B cell (primary cell): ENCODE data around the gene SPPL2B. TPM values are rescaled to one million over a fixed set of nuclear protein-coding genes. Genes with fewer than 3 reads are reported as not detected.

Source experiments
- ATAC-seq: fragments of 200-7000 bp; cut with Tn5 transposase; one replicate; pipeline ENCODE4 v1.10.0; 2021; ENCODE audit warnings: low read depth, mild to moderate bottlenecking, moderate number of reproducible peaks, moderate library complexity
- CTCF ChIA-PET: fragments of 350-600 bp; sonication (Branson Sonifier 250); formaldehyde crosslinking; loops from one replicate; lab custom pipeline; 2021; ENCODE audit warnings: antibody characterized with exemption, inconsistent platforms; lab: Charles Lee
- POLR2A ChIA-PET: fragments of 350-600 bp; sonication (Branson Sonifier 250); formaldehyde crosslinking; loops from one replicate; lab custom pipeline; 2021; ENCODE audit warnings: antibody characterized with exemption; lab: Charles Lee
- DNase-seq: peaks from one replicate; pipeline ENCODE4 v3.0.0; 2013
- H2AFZ ChIP-seq: 2 replicates; pipeline ENCODE4 v1.6.1; 2012; ENCODE audit warnings: mild to moderate bottlenecking, low read depth, low read length; ENCODE audit not compliant: insufficient read depth, poor library complexity, severe bottlenecking
- H3K27ac ChIP-seq, 2 donors: 1 replicate in 1 of 2; 2 replicates in 1 of 2; pipeline ENCODE4 v1.5.1; 2012 to 2013; ENCODE audit warnings: low read length in 2 of 2, mild to moderate bottlenecking in 2 of 2, moderate library complexity in 1 of 2
- H3K27me3 ChIP-seq, 4 experiments: fragments of 200-600 bp in 1 of 4; sonication (generic) in 1 of 4; replicated peaks in 1 of 4; 1 replicate in 2 of 4; 2 replicates in 2 of 4; pipeline versions ENCODE4 v1.6.1 to v1.7.0; 2013 to 2016; ENCODE audit warnings: low read length in 3 of 4, mild to moderate bottlenecking in 2 of 4, mixed read lengths in 1 of 4, moderate library complexity in 1 of 4; ENCODE audit not compliant: insufficient read depth in 4 of 4, control insufficient read depth in 3 of 4; ENCODE audit errors: control extremely low read depth in 1 of 4
- H3K36me3 ChIP-seq, 2 experiments: replicated peaks in 1 of 2; 1 replicate in 1 of 2; 2 replicates in 1 of 2; pipeline versions ENCODE4 v1.6.1 to v1.7.1; 2013; ENCODE audit warnings: low read length in 1 of 2; ENCODE audit not compliant: insufficient read depth in 2 of 2, control insufficient read depth in 1 of 2; ENCODE audit errors: control extremely low read depth in 1 of 2, extremely low read depth in 1 of 2
- H3K4me1 ChIP-seq, 2 donors: fragments of 200-600 bp in 1 of 2; sonication (generic) in 1 of 2; 1 replicate in 1 of 2; 2 replicates in 1 of 2; pipeline versions ENCODE4 v1.5.1 to v1.6.1; 2013 to 2017; ENCODE audit warnings: low read length in 2 of 2; ENCODE audit not compliant: control insufficient read depth in 2 of 2, insufficient read depth in 2 of 2
- H3K4me2 ChIP-seq: replicated peaks from 2 replicates; pipeline ENCODE3; 2012; ENCODE audit warnings: mild to moderate bottlenecking, low read depth, low read length; ENCODE audit not compliant: poor library complexity, severe bottlenecking
- H3K4me3 ChIP-seq, 5 experiments: fragments of 200-600 bp in 1 of 5; sonication (generic) in 1 of 5; 1 replicate in 3 of 5; 2 replicates in 2 of 5; pipeline versions ENCODE4 v1.5.1 to v1.7.0; 2011 to 2016; ENCODE audit warnings: low read length in 4 of 5, mild to moderate bottlenecking in 4 of 5, low read depth in 2 of 5, control low read depth in 1 of 5, moderate library complexity in 1 of 5; ENCODE audit not compliant: insufficient read depth in 1 of 5; ENCODE audit errors: control extremely low read depth in 1 of 5, extremely low read depth in 1 of 5
- H3K79me2 ChIP-seq: fragments of 200-600 bp; sonication (generic); one replicate; pipeline ENCODE4 v1.6.0; 2016; ENCODE audit warnings: low read length; ENCODE audit not compliant: control insufficient read depth, insufficient read depth
- H3K9ac ChIP-seq: fragments of 200-600 bp; sonication (generic); 2 replicates; pipeline ENCODE4 v1.6.1; 2017; ENCODE audit warnings: mild to moderate bottlenecking, low read length, moderate library complexity
- H3K9me3 ChIP-seq, 3 donors: one replicate each; pipeline versions ENCODE4 v1.6.1 to v1.7.1; 2013; ENCODE audit warnings: low read length in 2 of 3; ENCODE audit not compliant: control insufficient read depth in 2 of 3, insufficient read depth in 1 of 3; ENCODE audit errors: control extremely low read depth in 1 of 3
- H4K20me1 ChIP-seq: 2 replicates; pipeline ENCODE4 v1.6.0; 2012; ENCODE audit warnings: mild to moderate bottlenecking, low read length; ENCODE audit not compliant: insufficient read depth, control insufficient read depth, poor library complexity, severe bottlenecking
- H3K27ac Mint-ChIP-seq: one replicate; pipeline ENCODE4 v1.8.0; 2021; ENCODE audit warnings: mixed read lengths
- H3K27me3 Mint-ChIP-seq: one replicate; pipeline ENCODE4 v1.8.0; 2021; ENCODE audit warnings: mixed read lengths
- H3K4me1 Mint-ChIP-seq: one replicate; pipeline ENCODE4 v1.8.0; 2021; ENCODE audit warnings: mixed read lengths
- H3K4me3 Mint-ChIP-seq: one replicate; pipeline ENCODE4 v1.8.0; 2021; ENCODE audit warnings: mixed read lengths
- H3K9me3 Mint-ChIP-seq: one replicate; pipeline ENCODE4 v1.8.0; 2022; ENCODE audit warnings: mixed read lengths; ENCODE audit not compliant: insufficient read depth
- EZH2 ChIP-seq: IDR thresholded peaks from 2 replicates; pipeline ENCODE4 v1.6.1; 2012; ENCODE audit warnings: borderline replicate concordance, low read depth, mild to moderate bottlenecking, moderate library complexity, low read length; ENCODE audit not compliant: insufficient read depth, poor library complexity, severe bottlenecking
- WGBS: methylation state at CpG from one replicate; pipeline ENCODE4 v1.1.5; 2013; ENCODE audit warnings: missing lambda C conversion rate; ENCODE audit not compliant: insufficient coverage; 5-methylcytosine and 5-hydroxymethylcytosine counted together
- intact Hi-C: fragments of 100-400 bp; cut with micrococcal nuclease; formaldehyde crosslinking; loops from one replicate; pipeline ENCODE4 v1.10.0; 2022
- polyA plus RNA-seq: library from polyadenylated mRNA; depleted of rRNA; stranded (reverse); fragments of >200 nt; gene quantifications from 2 replicates; pipeline ENCODE4 v1.2.3, GENCODE V29; 2012
- total RNA-seq, 2 donors: library from RNA; stranded (reverse); fragments of 120-200 nt in 1 of 2; gene quantifications; 1 replicate in 1 of 2; 2 replicates in 1 of 2; pipeline versions ENCODE4 v1.2.3 to v1.2.4, GENCODE V29; 2013 to 2022
- TF ChIP-seq, protein P1 (sequence below): fragments of 200-600 bp; IDR thresholded peaks from one replicate; pipeline ENCODE4 v1.8.0; 2022; ENCODE audit warnings: antibody characterized with exemption, mild to moderate bottlenecking

SPPL2B gene
- total and polyA plus RNA-seq, 2 donors (not counting 1 experiment from before 2014, with no cell fraction given): 415 to 479 TPM

DNA sequence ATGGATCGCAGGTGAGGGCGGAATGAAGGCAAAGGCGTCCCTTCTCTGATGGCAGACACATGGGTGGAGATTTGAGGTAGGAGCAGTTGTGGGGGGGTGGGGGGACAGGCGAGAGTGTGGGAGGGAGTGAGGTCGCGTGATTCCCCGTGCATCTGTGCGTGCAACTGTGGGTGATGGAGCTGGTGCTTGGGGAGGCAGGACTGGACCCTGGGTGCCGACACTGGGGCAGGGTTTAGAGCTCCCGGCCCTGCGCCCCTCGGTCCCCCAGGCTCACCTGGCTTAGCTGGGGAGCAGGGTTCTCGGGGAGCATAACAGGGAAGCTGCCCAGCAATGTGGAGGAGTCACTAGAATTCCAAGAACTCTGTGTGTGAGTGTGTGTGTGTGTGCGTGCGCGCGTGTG is 34.9 kb downstream of the SPPL2B start:
- ATAC-seq (no peak), DNase-seq (no peak)
- Histone ChIP-seq H4K20me1 (no peaks in the 10 kb centered on the region), H3K36me3 (no peaks in the 10 kb centered on the region), H3K9ac (no peak overlapping the region), H3K4me3 (no peak overlapping the region), H2AFZ (no peak overlapping the region), H3K27me3 (peaks cover 0 to 39% (median 15%) of the 10 kb centered on the region in 4 experiments), H3K27ac (no peak overlapping the region), H3K79me2 (no peaks in the 10 kb centered on the region), H3K4me1 (peaks cover 6 to 17% of the 10 kb centered on the region in 2 donors), H3K4me2 (no peak overlapping the region), H3K9me3 (peaks cover 0 to 3% (median 0%) of the 10 kb centered on the region in 3 donors)
- Mint-ChIP-seq H3K9me3 (no peaks in the 10 kb centered on the region), H3K4me3 (no peak overlapping the region), H3K27ac (no peak overlapping the region), H3K4me1 (peaks cover 5% of the 10 kb centered on the region), H3K27me3 (peaks cover 22% of the 10 kb centered on the region)
- intact Hi-C loops: no loop called here
- ChIA-PET POLR2A (interaction anchor here (0.6 to 0.7 kb wide), 4 partner anchors 16 to 834 kb away, joined by 3 to 6 read pairs (median 4); no protein-coding TSS in a partner anchor), CTCF (interaction anchor here (0.6 kb wide), 1 partner anchor 16 kb away, joined by 5 read pairs; no protein-coding TSS in a partner anchor)
- TF ChIP-seq EZH2: no peak
- TF ChIP-seq, protein P1, sequence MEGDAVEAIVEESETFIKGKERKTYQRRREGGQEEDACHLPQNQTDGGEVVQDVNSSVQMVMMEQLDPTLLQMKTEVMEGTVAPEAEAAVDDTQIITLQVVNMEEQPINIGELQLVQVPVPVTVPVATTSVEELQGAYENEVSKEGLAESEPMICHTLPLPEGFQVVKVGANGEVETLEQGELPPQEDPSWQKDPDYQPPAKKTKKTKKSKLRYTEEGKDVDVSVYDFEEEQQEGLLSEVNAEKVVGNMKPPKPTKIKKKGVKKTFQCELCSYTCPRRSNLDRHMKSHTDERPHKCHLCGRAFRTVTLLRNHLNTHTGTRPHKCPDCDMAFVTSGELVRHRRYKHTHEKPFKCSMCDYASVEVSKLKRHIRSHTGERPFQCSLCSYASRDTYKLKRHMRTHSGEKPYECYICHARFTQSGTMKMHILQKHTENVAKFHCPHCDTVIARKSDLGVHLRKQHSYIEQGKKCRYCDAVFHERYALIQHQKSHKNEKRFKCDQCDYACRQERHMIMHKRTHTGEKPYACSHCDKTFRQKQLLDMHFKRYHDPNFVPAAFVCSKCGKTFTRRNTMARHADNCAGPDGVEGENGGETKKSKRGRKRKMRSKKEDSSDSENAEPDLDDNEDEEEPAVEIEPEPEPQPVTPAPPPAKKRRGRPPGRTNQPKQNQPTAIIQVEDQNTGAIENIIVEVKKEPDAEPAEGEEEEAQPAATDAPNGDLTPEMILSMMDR: no peak
- WGBS: 94% methylated on average over 13 of the region's 17 CpGs

DNA sequence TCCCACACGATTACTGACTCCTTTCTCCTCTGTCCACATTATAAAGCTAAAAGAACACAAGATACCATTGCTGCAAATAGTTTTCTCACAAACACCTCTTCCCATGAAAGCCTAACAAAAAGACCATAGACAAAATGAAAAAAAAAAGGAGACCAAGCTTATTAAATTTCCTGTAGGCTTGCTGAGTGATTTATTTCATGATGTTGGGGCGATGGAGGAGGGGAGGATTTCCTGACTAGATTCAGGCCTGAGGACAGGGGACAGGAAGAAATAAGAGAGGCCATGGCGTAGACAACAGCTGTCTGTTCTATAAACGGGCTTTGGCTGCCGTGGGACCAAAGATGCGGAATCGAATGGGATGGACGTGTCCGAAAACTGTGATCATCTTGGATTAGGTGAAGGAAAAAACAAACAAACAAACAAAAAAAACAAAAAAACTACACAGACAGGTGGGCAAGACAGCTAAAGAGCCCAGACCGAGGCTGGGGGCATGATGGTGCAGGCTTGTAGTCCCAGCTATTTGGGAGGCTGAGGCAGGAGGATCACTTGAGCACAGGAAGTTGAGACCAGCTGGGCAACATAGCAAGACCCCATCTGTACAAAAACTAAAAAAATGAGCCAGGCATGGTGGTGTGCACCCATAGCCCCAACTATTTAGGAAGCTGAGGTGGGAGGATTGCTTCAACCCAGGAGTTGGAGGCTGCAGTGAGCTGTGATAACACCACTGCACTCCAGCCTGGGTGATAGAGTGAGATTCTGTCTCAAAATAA is 36.9 kb downstream of the SPPL2B start:
- no peaks in the 10 kb centered on the region for H4K20me1 ChIP-seq
- Mint-ChIP-seq H3K27ac (no peak overlapping the region), H3K9me3 (no peaks in the 10 kb centered on the region), H3K4me1 (peaks cover 4% of the 10 kb centered on the region), H3K4me3 (no peak overlapping the region), H3K27me3 (peaks cover 21% of the 10 kb centered on the region)
- WGBS: 7% methylated on average over 2 of the region's 10 CpGs
- H3K4me1 ChIP-seq: peaks cover 3 to 14% of the 10 kb centered on the region in 2 donors
- ChIA-PET CTCF (interaction anchor here (0.6 to 1.5 kb wide), 2 partner anchors 27 to 346 kb away, joined by 3 to 5 read pairs; no protein-coding TSS in a partner anchor), POLR2A (interaction anchor here (0.6 kb wide), 1 partner anchor 539 kb away, joined by 6 read pairs; no protein-coding TSS in a partner anchor)
- H3K27ac ChIP-seq: no peak overlapping the region
- no peak overlapping the region for H3K9ac ChIP-seq
- DNase-seq (no peak), ATAC-seq (no peak)
- H3K79me2 ChIP-seq: no peaks in the 10 kb centered on the region
- H3K27me3 ChIP-seq: peaks cover 0 to 39% (median 14%) of the 10 kb centered on the region in 4 experiments
- H2AFZ ChIP-seq: no peak overlapping the region
- peaks cover 0 to 16% (median 0%) of the 10 kb centered on the region in 3 donors for H3K9me3 ChIP-seq
- TF ChIP-seq, protein P1: no peak
- TF ChIP-seq EZH2: no peak
- no peak overlapping the region for H3K4me3 ChIP-seq
- intact Hi-C loops: no loop called here
- H3K4me2 ChIP-seq: no peak overlapping the region
- no peaks in the 10 kb centered on the region for H3K36me3 ChIP-seq
